Measurements from ENCODE around the gene ULBP2.
"Not testable (repeated sequence)": the region's sequence is repeated elsewhere in the genome, so short reads cannot be mapped to it uniquely, and the experiment has no call there.

ULBP2 gene

GRCh38 chr6:149919834-149920225, 22.0 kb upstream of the ULBP2 start:
- Histone ChIP-seq H3K9me3 (ENCODE audit: insufficient read depth, low read length) (no peaks in the 10 kb centered on the region), H3K79me2 (ENCODE audit: low read length) (no peaks in the 10 kb centered on the region), H3K27me3 (ENCODE audit: low read depth, low read length) (no peaks in the 10 kb centered on the region), H2AFZ (ENCODE audit: low read depth, low read length) (no peak overlapping the region), H3K36me3 (replicated peaks; ENCODE audit: low read depth, low read length) (no peaks in the 10 kb centered on the region), H4K20me1 (ENCODE audit: insufficient read depth, low read length) (no peaks in the 10 kb centered on the region), H3K9ac (ENCODE audit: low read length) (no peak overlapping the region), H3K4me3 (ENCODE audit: low read length) (no peak overlapping the region), H3K27ac (ENCODE audit: low read length) (no peak overlapping the region), H3K4me2 (ENCODE audit: low read length) (no peak overlapping the region), H3K4me1 (ENCODE audit: low read length) (no peaks in the 10 kb centered on the region)
- no peak for TF ChIP-seq CTCF (IDR thresholded peaks at IDR 0.05; ENCODE audit: low read depth, low read length)
- TF ChIP-seq EZH2phosphoT487 (IDR thresholded peaks at IDR 0.05; ENCODE audit: low read depth): no peak

- Histone ChIP-seq H4K20me1 (ENCODE audit: insufficient read depth, low read length) (no peaks in the 10 kb centered on the region), H3K79me2 (ENCODE audit: low read length) (no peaks in the 10 kb centered on the region), H3K4me2 (ENCODE audit: low read length) (no peak overlapping the region), H3K4me1 (ENCODE audit: low read length) (no peaks in the 10 kb centered on the region), H3K27me3 (ENCODE audit: low read depth, low read length) (no peaks in the 10 kb centered on the region), H3K27ac (ENCODE audit: low read length) (no peak overlapping the region), H3K9me3 (ENCODE audit: insufficient read depth, low read length) (no peaks in the 10 kb centered on the region), H3K36me3 (replicated peaks; ENCODE audit: low read depth, low read length) (no peaks in the 10 kb centered on the region), H3K4me3 (ENCODE audit: low read length) (no peak overlapping the region), H3K9ac (ENCODE audit: low read length) (no peak overlapping the region), H2AFZ (ENCODE audit: low read depth, low read length) (no peak overlapping the region)
- TF ChIP-seq CTCF (IDR thresholded peaks at IDR 0.05; ENCODE audit: low read depth, low read length): no peak
- TF ChIP-seq EZH2phosphoT487 (IDR thresholded peaks at IDR 0.05; ENCODE audit: low read depth): no peak
Observed at GRCh38 chr6:149921361-149921760, 20.5 kb upstream of the ULBP2 start.

GRCh38 chr6:149922091-149922490, 19.7 kb upstream of the ULBP2 start:
- H3K9ac ChIP-seq (ENCODE audit: low read length); H3K79me2 ChIP-seq (ENCODE audit: low read length); H2AFZ ChIP-seq (ENCODE audit: low read depth, low read length); H3K4me3 ChIP-seq (ENCODE audit: low read length); H3K4me2 ChIP-seq (ENCODE audit: low read length); H3K36me3 ChIP-seq (replicated peaks; ENCODE audit: low read depth, low read length); H4K20me1 ChIP-seq (ENCODE audit: insufficient read depth, low read length); H3K9me3 ChIP-seq (ENCODE audit: insufficient read depth, low read length); H3K4me1 ChIP-seq (ENCODE audit: low read length); H3K27ac ChIP-seq (ENCODE audit: low read length); H3K27me3 ChIP-seq (ENCODE audit: low read depth, low read length): not testable (repeated sequence)

- Histone ChIP-seq H3K9me3 (ENCODE audit: insufficient read depth, low read length) (no peaks in the 10 kb centered on the region), H3K36me3 (replicated peaks; ENCODE audit: low read depth, low read length) (no peaks in the 10 kb centered on the region), H3K4me1 (ENCODE audit: low read length) (no peaks in the 10 kb centered on the region), H3K79me2 (ENCODE audit: low read length) (no peaks in the 10 kb centered on the region), H2AFZ (ENCODE audit: low read depth, low read length) (no peak within 1 kb of the TSS), H3K4me2 (ENCODE audit: low read length) (no peak within 1 kb of the TSS), H3K27me3 (ENCODE audit: low read depth, low read length) (no peaks in the 10 kb centered on the region), H3K4me3 (ENCODE audit: low read length) (no peak within 1 kb of the TSS), H3K27ac (ENCODE audit: low read length) (no peak within 1 kb of the TSS), H3K9ac (ENCODE audit: low read length) (no peak within 1 kb of the TSS), H4K20me1 (ENCODE audit: insufficient read depth, low read length) (no peaks in the 10 kb centered on the region)
- TF ChIP-seq EZH2phosphoT487 (IDR thresholded peaks at IDR 0.05; ENCODE audit: low read depth) (no peak), CTCF (IDR thresholded peaks at IDR 0.05; ENCODE audit: low read depth, low read length) (no peak)
Observed at GRCh38 chr6:149922642-149923326, 19.0 kb upstream of the ULBP2 start, which contains the start of gene RAET1G. Gene RAET1G, minus strand, starts transcription at chr6:149923121. Its CDS starts 111 bp downstream, at chr6:149923010.

Data from OCI-LY3 (cell line).